GM23248 (cell line): ENCODE data around the gene COMMD4. TPM values are rescaled to one million over a fixed set of nuclear protein-coding genes. Genes with fewer than 3 reads are reported as not detected.

Source experiments
- DNase-seq: peaks from one replicate; pipeline ENCODE4 v3.0.0-alpha.2; 2015
- H2AFZ ChIP-seq: fragments of 200-600 bp; sonication (generic); 2 replicates; pipeline ENCODE4 v1.6.1; 2016; ENCODE audit warnings: antibody characterized with exemption
- H3F3A ChIP-seq: fragments of 200-600 bp; sonication (generic); 2 replicates; pipeline ENCODE4 v1.6.1; 2016; ENCODE audit warnings: mild to moderate bottlenecking, antibody characterized with exemption, mixed run types; ENCODE audit not compliant: insufficient read depth
- H3K27ac ChIP-seq: fragments of 200-600 bp; sonication (generic); 2 replicates; pipeline ENCODE4 v1.5.1; 2016; ENCODE audit warnings: mild to moderate bottlenecking
- H3K27me3 ChIP-seq: fragments of 200-600 bp; sonication (generic); replicated peaks from 2 replicates; pipeline ENCODE4 v1.6.1; 2016; ENCODE audit warnings: mild to moderate bottlenecking; ENCODE audit not compliant: insufficient read depth
- H3K36me3 ChIP-seq: fragments of 200-600 bp; sonication (generic); 2 replicates; pipeline ENCODE4 v1.6.1; 2016; ENCODE audit warnings: low read depth, mild to moderate bottlenecking
- H3K4me1 ChIP-seq: fragments of 200-600 bp; sonication (generic); 2 replicates; pipeline ENCODE4 v1.6.1; 2016; ENCODE audit warnings: mild to moderate bottlenecking; ENCODE audit not compliant: insufficient read depth
- H3K4me2 ChIP-seq: fragments of 200-600 bp; sonication (generic); one replicate; pipeline ENCODE4 v1.6.1; 2016; ENCODE audit warnings: mild to moderate bottlenecking; ENCODE audit not compliant: unreplicated experiment
- H3K4me3 ChIP-seq: fragments of 200-600 bp; sonication (generic); 2 replicates; pipeline ENCODE4 v1.5.1; 2016; ENCODE audit warnings: mild to moderate bottlenecking
- H3K79me2 ChIP-seq: fragments of 200-600 bp; sonication (generic); 2 replicates; pipeline ENCODE4 v1.6.1; 2016; ENCODE audit warnings: mild to moderate bottlenecking; ENCODE audit not compliant: insufficient read depth
- H3K9ac ChIP-seq: fragments of 200-600 bp; sonication (generic); 2 replicates; pipeline ENCODE4 v1.6.1; 2016; ENCODE audit warnings: mild to moderate bottlenecking
- H3K9me2 ChIP-seq: fragments of 200-600 bp; sonication (generic); 2 replicates; pipeline ENCODE4 v1.6.1; 2016; ENCODE audit warnings: mixed run types, mild to moderate bottlenecking, moderate library complexity; ENCODE audit not compliant: insufficient read depth
- H3K9me3 ChIP-seq: fragments of 200-600 bp; sonication (generic); one replicate; pipeline ENCODE4 v1.6.1; 2017; ENCODE audit warnings: low read depth
- H4K20me1 ChIP-seq: fragments of 200-600 bp; sonication (generic); 2 replicates; pipeline ENCODE4 v1.6.0; 2016; ENCODE audit not compliant: insufficient read depth
- EZH2 ChIP-seq: fragments of 200-600 bp; sonication (generic); IDR thresholded peaks from 2 replicates; pipeline ENCODE4 v1.6.1; 2018; ENCODE audit warnings: antibody characterized with exemption, mild to moderate bottlenecking; ENCODE audit not compliant: insufficient read depth, poor library complexity, severe bottlenecking
- EZH2phosphoT487 ChIP-seq: fragments of 200-600 bp; sonication (generic); IDR thresholded peaks from 2 replicates; pipeline ENCODE4 v1.6.1; 2018; ENCODE audit warnings: antibody characterized with exemption, moderate library complexity, mild to moderate bottlenecking, low read depth; ENCODE audit not compliant: insufficient read depth
- WGBS, 2 experiments: methylation state at CpG; one replicate each; pipeline ENCODE4 v1.1.6; 2015 to 2017; ENCODE audit warnings: low lambda C conversion rate in 2 of 2, low coverage in 1 of 2; ENCODE audit errors: missing lambda C conversion rate in 2 of 2; 5-methylcytosine and 5-hydroxymethylcytosine counted together
- in situ Hi-C: fragments of 300-500 bp; cut with MboI; formaldehyde crosslinking; loops from 2 replicates; pipeline ENCODE4 v1.15.0; 2020
- polyA plus RNA-seq: library from polyadenylated mRNA; unstranded; fragments of >200 nt; fragmentation: Nextera tagmentation; extraction: Ambion mirVana; gene quantifications from 2 replicates; pipeline ENCODE4 v1.2.1, GENCODE V29; 2016
- total RNA-seq: library from RNA; depleted of rRNA; stranded (reverse); fragments of >200 nt; shearing (Covaris generic); gene quantifications from 2 replicates; pipeline ENCODE4 v1.2.3, GENCODE V29; 2014

The COMMD4 gene
- total and polyA plus RNA-seq, 2 experiments from 2014 or later = 82.0 to 82.5 TPM

- H3K9me2 ChIP-seq = no peaks in the 10 kb centered on the region
- no peaks in the 10 kb centered on the region for H3K36me3 ChIP-seq
- 82 to 89% methylated on average over 9 of the region's 9 CpGs for WGBS, 2 experiments
- in situ Hi-C loops = no loop called here
- no peak overlapping the region for H2AFZ ChIP-seq
- H3K9me3 ChIP-seq = no peaks in the 10 kb centered on the region
- no peak overlapping the region for H3K4me2 ChIP-seq
- no peak for DNase-seq
- no peak overlapping the region for H3K4me3 ChIP-seq
- H4K20me1 ChIP-seq = no peaks in the 10 kb centered on the region
- H3K9ac ChIP-seq = no peak overlapping the region
- no peak overlapping the region for H3K27ac ChIP-seq
- TF ChIP-seq EZH2phosphoT487 = no peak
- no peak for TF ChIP-seq EZH2
- no peaks in the 10 kb centered on the region for H3K4me1 ChIP-seq
- no peaks in the 10 kb centered on the region for H3K79me2 ChIP-seq
- H3F3A ChIP-seq = peaks cover under 1% of the 10 kb centered on the region; the same call in 1 of the 2 replicates
- no peaks in the 10 kb centered on the region for H3K27me3 ChIP-seq
These were observed 14.2 kb downstream of the COMMD4 start for GRCh38 chr15:75349851-75350588.

GRCh38 chr15:75350601-75351361 lies 14.9 kb downstream of the COMMD4 start:
- H3K9me2 ChIP-seq = no peaks in the 10 kb centered on the region
- in situ Hi-C loops = no loop called here
- H3F3A ChIP-seq = no peaks in the 10 kb centered on the region
- 75 to 79% methylated on average over 7 of the region's 7 CpGs for WGBS, 2 experiments
- H3K4me1 ChIP-seq = no peaks in the 10 kb centered on the region
- no peak overlapping the region for H3K4me2 ChIP-seq
- no peaks in the 10 kb centered on the region for H4K20me1 ChIP-seq
- no peak overlapping the region for H3K9ac ChIP-seq
- H3K79me2 ChIP-seq = no peaks in the 10 kb centered on the region
- no peak overlapping the region for H3K4me3 ChIP-seq
- no peaks in the 10 kb centered on the region for H3K36me3 ChIP-seq
- no peaks in the 10 kb centered on the region for H3K9me3 ChIP-seq
- no peak for TF ChIP-seq EZH2phosphoT487
- no peak for TF ChIP-seq EZH2
- H3K27ac ChIP-seq = no peak overlapping the region
- H2AFZ ChIP-seq = no peak overlapping the region
- DNase-seq = no peak
- H3K27me3 ChIP-seq = no peaks in the 10 kb centered on the region

- no peaks in the 10 kb centered on the region for H3K27me3 ChIP-seq
- H3F3A ChIP-seq = no peaks in the 10 kb centered on the region
- no peak overlapping the region for H3K9ac ChIP-seq
- H3K4me1 ChIP-seq = no peaks in the 10 kb centered on the region
- H4K20me1 ChIP-seq = no peaks in the 10 kb centered on the region
- H3K27ac ChIP-seq = no peak overlapping the region
- no peaks in the 10 kb centered on the region for H3K36me3 ChIP-seq
- H3K4me3 ChIP-seq = no peak overlapping the region
- H3K4me2 ChIP-seq = no peak overlapping the region
- no peaks in the 10 kb centered on the region for H3K9me3 ChIP-seq
- 83% methylated on average over 16 of the region's 16 CpGs for WGBS, 2 experiments
- H3K79me2 ChIP-seq = no peaks in the 10 kb centered on the region
- H2AFZ ChIP-seq = no peak overlapping the region
- no peak for DNase-seq
- no peak for TF ChIP-seq EZH2phosphoT487
- no peak for TF ChIP-seq EZH2
- no peaks in the 10 kb centered on the region for H3K9me2 ChIP-seq
- in situ Hi-C loops = no loop called here
These were observed 16.6 kb downstream of the COMMD4 start for GRCh38 chr15:75352186-75353080.

- Histone ChIP-seq H3F3A (no peaks in the 10 kb centered on the region), H3K27ac (no peak overlapping the region), H3K79me2 (no peaks in the 10 kb centered on the region), H3K4me3 (no peak overlapping the region), H3K27me3 (no peaks in the 10 kb centered on the region), H3K9ac (no peak overlapping the region), H3K9me2 (no peaks in the 10 kb centered on the region), H3K9me3 (no peaks in the 10 kb centered on the region), H4K20me1 (no peaks in the 10 kb centered on the region), H3K4me2 (no peak overlapping the region), H2AFZ (no peak overlapping the region), H3K4me1 (no peaks in the 10 kb centered on the region), H3K36me3 (no peaks in the 10 kb centered on the region)
- in situ Hi-C loops = no loop called here
- no peak for DNase-seq
- TF ChIP-seq EZH2phosphoT487 (no peak), EZH2 (no peak)
- WGBS, 2 experiments = 90 to 91% methylated on average over 7 of the region's 7 CpGs
These were observed 17.7 kb downstream of the COMMD4 start for GRCh38 chr15:75353604-75354003.
